ENCODE results near the gene USP11.

Gene USP11

GRCh38 chrX:47223476-47224250 lies 9.1 kb upstream of the USP11 start (continued):
- TF ChIP-seq PRDM2 (tag by site-specific recombination; IDR thresholded peaks at IDR 0.05; ENCODE audit: borderline replicate concordance) = no peak
- no peak for TF ChIP-seq ZNF561 (tag by site-specific recombination; IDR thresholded peaks at IDR 0.05; ENCODE audit: borderline replicate concordance)
- no peak for TF ChIP-seq ZNF830 (tag by site-specific recombination; IDR thresholded peaks at IDR 0.05; ENCODE audit: low read depth)
- TF ChIP-seq, protein P1, sequence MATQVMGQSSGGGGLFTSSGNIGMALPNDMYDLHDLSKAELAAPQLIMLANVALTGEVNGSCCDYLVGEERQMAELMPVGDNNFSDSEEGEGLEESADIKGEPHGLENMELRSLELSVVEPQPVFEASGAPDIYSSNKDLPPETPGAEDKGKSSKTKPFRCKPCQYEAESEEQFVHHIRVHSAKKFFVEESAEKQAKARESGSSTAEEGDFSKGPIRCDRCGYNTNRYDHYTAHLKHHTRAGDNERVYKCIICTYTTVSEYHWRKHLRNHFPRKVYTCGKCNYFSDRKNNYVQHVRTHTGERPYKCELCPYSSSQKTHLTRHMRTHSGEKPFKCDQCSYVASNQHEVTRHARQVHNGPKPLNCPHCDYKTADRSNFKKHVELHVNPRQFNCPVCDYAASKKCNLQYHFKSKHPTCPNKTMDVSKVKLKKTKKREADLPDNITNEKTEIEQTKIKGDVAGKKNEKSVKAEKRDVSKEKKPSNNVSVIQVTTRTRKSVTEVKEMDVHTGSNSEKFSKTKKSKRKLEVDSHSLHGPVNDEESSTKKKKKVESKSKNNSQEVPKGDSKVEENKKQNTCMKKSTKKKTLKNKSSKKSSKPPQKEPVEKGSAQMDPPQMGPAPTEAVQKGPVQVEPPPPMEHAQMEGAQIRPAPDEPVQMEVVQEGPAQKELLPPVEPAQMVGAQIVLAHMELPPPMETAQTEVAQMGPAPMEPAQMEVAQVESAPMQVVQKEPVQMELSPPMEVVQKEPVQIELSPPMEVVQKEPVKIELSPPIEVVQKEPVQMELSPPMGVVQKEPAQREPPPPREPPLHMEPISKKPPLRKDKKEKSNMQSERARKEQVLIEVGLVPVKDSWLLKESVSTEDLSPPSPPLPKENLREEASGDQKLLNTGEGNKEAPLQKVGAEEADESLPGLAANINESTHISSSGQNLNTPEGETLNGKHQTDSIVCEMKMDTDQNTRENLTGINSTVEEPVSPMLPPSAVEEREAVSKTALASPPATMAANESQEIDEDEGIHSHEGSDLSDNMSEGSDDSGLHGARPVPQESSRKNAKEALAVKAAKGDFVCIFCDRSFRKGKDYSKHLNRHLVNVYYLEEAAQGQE (tag by site-specific recombination; IDR thresholded peaks at IDR 0.05) = no peak
- TF ChIP-seq ZFP41 (tag by site-specific recombination; IDR thresholded peaks at IDR 0.05; ENCODE audit: borderline replicate concordance) = no peak

- TF ChIP-seq ZNF221 (tag by site-specific recombination; IDR thresholded peaks at IDR 0.05; ENCODE audit: borderline replicate concordance) (no peak), ZNF202 (tag by site-specific recombination; IDR thresholded peaks at IDR 0.05; ENCODE audit: borderline replicate concordance) (no peak), SETDB1 (IDR thresholded peaks at IDR 0.05; ENCODE audit: insufficient read length, low read length) (no peak), ZNF548 (tag by site-specific recombination; IDR thresholded peaks at IDR 0.05) (no peak), ZNF514 (tag by site-specific recombination; IDR thresholded peaks at IDR 0.05) (no peak), ZNF350 (tag by site-specific recombination; IDR thresholded peaks at IDR 0.05) (no peak), ZNF677 (tag by site-specific recombination; IDR thresholded peaks at IDR 0.05) (no peak), ZSCAN23 (tag by site-specific recombination; IDR thresholded peaks at IDR 0.05) (no peak), OSR2 (tag by site-specific recombination; IDR thresholded peaks at IDR 0.05) (no peak)
- H3K4me3 ChIP-seq (ENCODE audit: low read depth, low read length) = no peak overlapping the region
- H3K9me3 ChIP-seq (ENCODE audit: control insufficient read depth, insufficient read depth, low read depth, low read length) = no peaks in the 10 kb centered on the region
- peaks cover 58 to 94% of the 10 kb centered on the region in 2 experiments for H3K36me3 ChIP-seq (ENCODE audit: control insufficient read depth in 2 of 2, insufficient read depth in 1 of 2, low read length in 2 of 2)
- H3K4me1 ChIP-seq (ENCODE audit: control insufficient read depth, insufficient read depth, low read length) = peaks cover 4% of the 10 kb centered on the region; the same call in 1 of the 2 replicates
- ChIA-PET CTCF (interaction anchor here (1.1 kb wide), 1 partner anchor 87 kb away, joined by 3 read pairs; no protein-coding TSS in a partner anchor), POLR2A (interaction anchor here (0.6 to 1.7 kb wide), 2 partner anchors 9 to 21 kb away, joined by 4 to 11 read pairs; partner anchors contain the start of gene USP11)
- no peak overlapping the region for H3K27ac ChIP-seq (ENCODE audit: extremely low read depth, low read depth, low read length)
These were observed 8.4 kb upstream of the USP11 start for GRCh38 chrX:47224266-47224895.
